Right renal pelvis (tissue), 4 donors: Measurements from ENCODE around the gene WASF1. TPM values are rescaled to one million over a fixed set of nuclear protein-coding genes. Genes with fewer than 3 reads are reported as not detected.
"Not testable (repeated sequence)": the region's sequence is repeated elsewhere in the genome, so short reads cannot be mapped to it uniquely, and the experiment has no call there.

Source experiments
- DNase-seq, 4 donors: peaks; one replicate each; pipeline ENCODE4 v3.0.0-alpha.2; 2013; ENCODE audit warnings: low read depth in 4 of 4, low spot score in 3 of 4, missing footprints in 1 of 4
- polyA plus RNA-seq, 4 donors: library from polyadenylated mRNA; unstranded; fragments of 120-200 nt; gene quantifications; one replicate each; pipeline ENCODE4 v1.2.1, GENCODE V29; 2013; ENCODE audit not compliant: insufficient read length in 4 of 4

The WASF1 gene
- polyA plus RNA-seq, 4 donors: 47.1 to 63.6 (median 56.3) TPM

- no peak for DNase-seq
Observed at GRCh38 chr6:110095101-110095500, 84.4 kb downstream of the WASF1 start.

GRCh38 chr6:110093981-110094380 is 85.5 kb downstream of the WASF1 start:
- no peak for DNase-seq

- no peak for DNase-seq
Observed at GRCh38 chr6:110090876-110091275, 88.6 kb downstream of the WASF1 start.

- no peak for DNase-seq
Observed at GRCh38 chr6:110089323-110089722, 90.1 kb downstream of the WASF1 start.

GRCh38 chr6:110085285-110085684 is 94.2 kb downstream of the WASF1 start:
- no peak for DNase-seq

- no peak for DNase-seq
Observed at GRCh38 chr6:110083875-110084585, 95.4 kb downstream of the WASF1 start.

- no peak for DNase-seq
Observed at GRCh38 chr6:110075406-110075805, 104.1 kb downstream of the WASF1 start.

- DNase-seq: not testable (repeated sequence)
Observed at GRCh38 chr6:110073474-110073873, 106.0 kb downstream of the WASF1 start.

GRCh38 chr6:110068592-110068967 is 110.9 kb downstream of the WASF1 start:
- no peak for DNase-seq

- no peak for DNase-seq
Observed at GRCh38 chr6:110067837-110068591, 111.5 kb downstream of the WASF1 start.

GRCh38 chr6:110064744-110065524 is 114.5 kb downstream of the WASF1 start:
- DNase-seq: no peak

- DNase-seq: no peak
Observed at GRCh38 chr6:110063594-110064263, 115.7 kb downstream of the WASF1 start.

- DNase-seq: no peak
Observed at GRCh38 chr6:110055387-110055735, 124.1 kb downstream of the WASF1 start.

- no peak for DNase-seq
Observed at GRCh38 chr6:110054664-110055386, 124.6 kb downstream of the WASF1 start.

GRCh38 chr6:110053395-110054240 is 125.9 kb downstream of the WASF1 start:
- peak in 2 of 4 donors; percentile 35 to 49 for DNase-seq

- no peak for DNase-seq
Observed at GRCh38 chr6:110050440-110050813, 129.0 kb downstream of the WASF1 start.
